Right atrium auricular region (tissue), 2 donors: ENCODE data around the gene FASLG. TPM values are rescaled to one million over a fixed set of nuclear protein-coding genes. Genes with fewer than 3 reads are reported as not detected.

Experiments
- DNase-seq: peaks from one replicate; pipeline ENCODE4 v3.0.0-alpha.2; 2019; ENCODE audit warnings: low spot score
- H3K27ac ChIP-seq, 2 donors: fragments of 200-600 bp; sonication (generic); 1 replicate in 1 of 2; 2 replicates in 1 of 2; pipeline ENCODE4 v1.5.1; 2016 to 2019
- H3K27me3 ChIP-seq, 2 donors: fragments of 200-600 bp; sonication (generic); one replicate each; pipeline versions ENCODE4 v1.5.1 to v1.6.0; 2017 to 2019
- H3K36me3 ChIP-seq: fragments of 200-600 bp; sonication (generic); one replicate; pipeline ENCODE4 v1.5.1; 2016
- H3K4me1 ChIP-seq, 2 donors: fragments of 200-600 bp; sonication (generic); one replicate each; pipeline versions ENCODE4 v1.5.1 to v1.6.0; 2017 to 2019
- H3K4me3 ChIP-seq, 2 donors: fragments of 200-600 bp; sonication (generic); 1 replicate in 1 of 2; 2 replicates in 1 of 2; pipeline ENCODE4 v1.5.1; 2017 to 2019; ENCODE audit warnings: mild to moderate bottlenecking in 1 of 2, moderate library complexity in 1 of 2
- H3K9me3 ChIP-seq, 2 donors: fragments of 200-600 bp; sonication (generic); one replicate each; pipeline ENCODE4 v1.5.1; 2019
- CTCF ChIP-seq, 2 donors: fragments of 200-600 bp; sonication (generic); IDR thresholded peaks; one replicate each; pipeline ENCODE4 v1.5.1; 2019; ENCODE audit warnings: antibody characterized with exemption in 2 of 2
- total RNA-seq, 2 donors: library from RNA; depleted of rRNA; stranded (reverse); fragments of >200 nt; gene quantifications; one replicate each; pipeline ENCODE4 v1.1.0, GENCODE V29; 2016

Gene FASLG
- total RNA-seq, 2 donors from 2014 or later = not detected

- Histone ChIP-seq H3K27ac (no peak overlapping the region), H3K27me3 (no peaks in the 10 kb centered on the region), H3K36me3 (no peaks in the 10 kb centered on the region), H3K4me1 (no peaks in the 10 kb centered on the region), H3K4me3 (no peak overlapping the region), H3K9me3 (no peaks in the 10 kb centered on the region)
- no peak for DNase-seq
- no peak for TF ChIP-seq CTCF (IDR thresholded peaks at IDR 0.05)
These were observed 9.2 kb downstream of the FASLG start for GRCh38 chr1:172668097-172668496.

- Histone ChIP-seq H3K27ac (no peak overlapping the region), H3K27me3 (no peaks in the 10 kb centered on the region), H3K9me3 (no peaks in the 10 kb centered on the region), H3K36me3 (no peaks in the 10 kb centered on the region), H3K4me3 (no peak overlapping the region), H3K4me1 (no peaks in the 10 kb centered on the region)
- TF ChIP-seq CTCF (IDR thresholded peaks at IDR 0.05) = no peak
- DNase-seq = no peak
These were observed 10.1 kb downstream of the FASLG start for GRCh38 chr1:172669011-172669410.

GRCh38 chr1:172670316-172670715, 11.4 kb downstream of the FASLG start:
- H3K4me1 ChIP-seq = no peaks in the 10 kb centered on the region
- no peak overlapping the region for H3K27ac ChIP-seq

GRCh38 chr1:172670791-172671190, 11.9 kb downstream of the FASLG start:
- H3K27ac ChIP-seq = no peak overlapping the region
- H3K9me3 ChIP-seq = no peaks in the 10 kb centered on the region
- DNase-seq = no peak
- H3K27me3 ChIP-seq = no peaks in the 10 kb centered on the region
- no peaks in the 10 kb centered on the region for H3K4me1 ChIP-seq
- H3K36me3 ChIP-seq = no peaks in the 10 kb centered on the region
- H3K4me3 ChIP-seq = no peak overlapping the region
- TF ChIP-seq CTCF (IDR thresholded peaks at IDR 0.05) = no peak

More at GRCh38 chr1:172670316-172670715, 11.4 kb downstream of the FASLG start:
- no peaks in the 10 kb centered on the region for H3K36me3 ChIP-seq
- DNase-seq = no peak
- H3K9me3 ChIP-seq = no peaks in the 10 kb centered on the region
- H3K4me3 ChIP-seq = no peak overlapping the region
- H3K27me3 ChIP-seq = no peaks in the 10 kb centered on the region
- TF ChIP-seq CTCF (IDR thresholded peaks at IDR 0.05) = no peak

- Histone ChIP-seq H3K27me3 (no peaks in the 10 kb centered on the region), H3K4me3 (no peak overlapping the region), H3K27ac (no peak overlapping the region), H3K9me3 (no peaks in the 10 kb centered on the region), H3K36me3 (no peaks in the 10 kb centered on the region), H3K4me1 (no peaks in the 10 kb centered on the region)
- no peak for TF ChIP-seq CTCF (IDR thresholded peaks at IDR 0.05)
- DNase-seq = no peak
These were observed 12.7 kb downstream of the FASLG start for GRCh38 chr1:172671591-172671990.

- H3K4me3 ChIP-seq = no peak overlapping the region
- no peaks in the 10 kb centered on the region for H3K36me3 ChIP-seq
- no peak for TF ChIP-seq CTCF (IDR thresholded peaks at IDR 0.05)
- H3K4me1 ChIP-seq = no peaks in the 10 kb centered on the region
- H3K27me3 ChIP-seq = no peaks in the 10 kb centered on the region
- no peak overlapping the region for H3K27ac ChIP-seq
- no peaks in the 10 kb centered on the region for H3K9me3 ChIP-seq
- no peak for DNase-seq
These were observed 13.8 kb downstream of the FASLG start for GRCh38 chr1:172672720-172673119.
